HepG2 (cell line): ENCODE data around the gene MRPS14. TPM values are rescaled to one million over a fixed set of nuclear protein-coding genes. Genes with fewer than 3 reads are reported as not detected.
A peak's percentile ranks its signal among the peaks of the same experiment; 100 is the strongest.

Experiments used
- MYC ChIP-seq: sonication (generic); formaldehyde crosslinking; IDR thresholded peaks from 2 replicates; pipeline ENCODE4 v1.9.0; 2021; ENCODE audit warnings: missing genetic modification reagents, borderline replicate concordance
- MYNN ChIP-seq: sonication (generic); formaldehyde crosslinking; IDR thresholded peaks from 2 replicates; pipeline ENCODE4 v1.4.0; 2020; ENCODE audit warnings: mild to moderate bottlenecking, low read depth, missing genetic modification reagents
- SALL1 ChIP-seq: sonication (generic); formaldehyde crosslinking; IDR thresholded peaks from 2 replicates; pipeline ENCODE4 v1.8.0; 2022; ENCODE audit warnings: mild to moderate bottlenecking, missing genetic modification reagents
- ZFP36L1 ChIP-seq: sonication (generic); formaldehyde crosslinking; IDR thresholded peaks from 2 replicates; pipeline ENCODE4 v1.8.0; 2022; ENCODE audit warnings: mild to moderate bottlenecking, missing genetic modification reagents, moderate library complexity
- ZFX ChIP-seq: sonication (generic); formaldehyde crosslinking; IDR thresholded peaks from 2 replicates; pipeline ENCODE4 v1.4.0; 2020; ENCODE audit warnings: mild to moderate bottlenecking, low read depth, missing genetic modification reagents, moderate library complexity
- ZNF235 ChIP-seq: sonication (generic); formaldehyde crosslinking; IDR thresholded peaks from 2 replicates; pipeline ENCODE4 v1.8.1; 2023; ENCODE audit warnings: mild to moderate bottlenecking, missing genetic modification reagents, borderline replicate concordance
- ZNF644 ChIP-seq: IDR thresholded peaks from 2 replicates; pipeline ENCODE4 v1.6.1; 2016; ENCODE audit warnings: low read depth
- ZNF878 ChIP-seq: sonication (generic); formaldehyde crosslinking; IDR thresholded peaks from 2 replicates; pipeline ENCODE4 v1.8.1; 2023; ENCODE audit warnings: mild to moderate bottlenecking, missing genetic modification reagents, moderate library complexity
- polyA plus RNA-seq, 8 experiments: library from polyadenylated mRNA; depleted of rRNA in 3 of 8; stranded (reverse) in 7 of 8; unstranded in 1 of 8; fragments of >200 nt; fragmentation: Illumina TruSeq in 4 of 8; extraction: Trizol in 4 of 8; gene quantifications; 2 replicates each; pipeline versions ENCODE4 v1.2.1 to v1.2.3, GENCODE V29; 2011 to 2016; ENCODE audit warnings: low read depth in 4 of 8, missing spikeins in 1 of 8, mixed read lengths in 1 of 8; ENCODE audit not compliant: insufficient read depth in 1 of 8
- total RNA-seq, 5 experiments: library from RNA; depleted of rRNA; stranded (reverse); fragments of >200 nt; fragmentation: Illumina TruSeq; extraction: Trizol; gene quantifications; 2 replicates each; pipeline ENCODE4 v1.2.3, GENCODE V29; 2016; ENCODE audit warnings: low read depth in 1 of 5
- TF ChIP-seq, protein P1 (sequence below): sonication (generic); formaldehyde crosslinking; conservative IDR thresholded peaks from 2 replicates; pipeline ENCODE4 v1.8.0; 2022; ENCODE audit warnings: low read depth, missing genetic modification reagents
- TF ChIP-seq, protein P2 (sequence below): sonication (generic); formaldehyde crosslinking; IDR thresholded peaks from 2 replicates; pipeline ENCODE4 v1.5.0; 2020; ENCODE audit warnings: mild to moderate bottlenecking, missing genetic modification reagents, borderline replicate concordance
- TF ChIP-seq, protein P3 (sequence below): IDR thresholded peaks from 2 replicates; pipeline ENCODE4 v1.6.1; 2016; ENCODE audit warnings: low read depth, missing genetic modification reagents, missing compliant biosample characterization

The MRPS14 gene
- total and polyA plus RNA-seq, 2 of the 13 experiments (the other 11 are each of a cell fraction or from before 2014, with no cell fraction given): 36.6 to 43.2 TPM

DNA sequence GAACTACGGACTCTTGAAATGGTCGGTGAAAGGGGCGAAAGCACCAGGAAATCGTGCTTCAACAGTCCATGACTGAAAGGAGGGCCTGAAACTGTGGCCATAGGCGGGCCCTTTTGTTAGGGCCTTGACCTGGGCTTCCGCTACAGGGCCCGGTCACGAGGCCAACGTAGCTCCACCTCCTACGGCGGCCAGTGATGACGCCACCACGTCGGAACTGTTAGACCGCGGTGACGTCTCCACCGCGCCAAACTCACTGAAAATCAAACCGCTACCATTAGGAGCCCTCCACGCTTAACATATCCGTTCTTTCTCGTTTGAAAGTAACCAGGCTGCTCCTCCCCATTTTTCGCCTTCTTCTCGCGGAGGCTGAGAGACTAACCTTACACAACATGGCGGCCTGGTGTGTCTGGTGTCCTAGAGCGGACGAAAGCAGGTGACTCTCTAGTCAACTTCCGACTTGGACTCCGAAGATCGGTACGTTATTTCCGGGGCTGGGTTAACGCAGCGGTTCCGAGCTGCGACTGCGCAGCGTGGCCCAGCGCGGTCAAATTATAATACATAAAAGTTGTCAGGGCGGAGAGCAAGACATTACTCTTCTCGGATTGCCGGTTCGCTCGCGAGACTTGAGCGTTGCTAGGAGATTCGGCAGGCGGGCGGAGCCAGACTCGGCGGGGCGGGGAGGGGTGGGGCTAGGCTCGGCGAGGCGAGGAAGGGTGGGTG lies 23.8 kb downstream of the MRPS14 start (continued):
- TF ChIP-seq ZNF235 (CRISPR knock-in tag) (peak; percentile 78; the same call in 1 of the 2 replicates), ZFX (CRISPR knock-in tag) (peak; percentile 95), MYC (CRISPR knock-in tag) (peak; percentile 88), MYNN (CRISPR knock-in tag) (no peak), SALL1 (CRISPR knock-in tag) (no peak; the same call in 1 of the 2 replicates), ZNF878 (CRISPR knock-in tag) (0 out of 2 replicates have a peak, but pooled peaks have one; percentile 9), ZFP36L1 (CRISPR knock-in tag) (no peak), ZNF644 (CRISPR knock-in tag) (no peak)
- TF ChIP-seq, protein P1, sequence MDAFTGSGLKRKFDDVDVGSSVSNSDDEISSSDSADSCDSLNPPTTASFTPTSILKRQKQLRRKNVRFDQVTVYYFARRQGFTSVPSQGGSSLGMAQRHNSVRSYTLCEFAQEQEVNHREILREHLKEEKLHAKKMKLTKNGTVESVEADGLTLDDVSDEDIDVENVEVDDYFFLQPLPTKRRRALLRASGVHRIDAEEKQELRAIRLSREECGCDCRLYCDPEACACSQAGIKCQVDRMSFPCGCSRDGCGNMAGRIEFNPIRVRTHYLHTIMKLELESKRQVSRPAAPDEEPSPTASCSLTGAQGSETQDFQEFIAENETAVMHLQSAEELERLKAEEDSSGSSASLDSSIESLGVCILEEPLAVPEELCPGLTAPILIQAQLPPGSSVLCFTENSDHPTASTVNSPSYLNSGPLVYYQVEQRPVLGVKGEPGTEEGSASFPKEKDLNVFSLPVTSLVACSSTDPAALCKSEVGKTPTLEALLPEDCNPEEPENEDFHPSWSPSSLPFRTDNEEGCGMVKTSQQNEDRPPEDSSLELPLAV: no peak
- TF ChIP-seq, protein P2, sequence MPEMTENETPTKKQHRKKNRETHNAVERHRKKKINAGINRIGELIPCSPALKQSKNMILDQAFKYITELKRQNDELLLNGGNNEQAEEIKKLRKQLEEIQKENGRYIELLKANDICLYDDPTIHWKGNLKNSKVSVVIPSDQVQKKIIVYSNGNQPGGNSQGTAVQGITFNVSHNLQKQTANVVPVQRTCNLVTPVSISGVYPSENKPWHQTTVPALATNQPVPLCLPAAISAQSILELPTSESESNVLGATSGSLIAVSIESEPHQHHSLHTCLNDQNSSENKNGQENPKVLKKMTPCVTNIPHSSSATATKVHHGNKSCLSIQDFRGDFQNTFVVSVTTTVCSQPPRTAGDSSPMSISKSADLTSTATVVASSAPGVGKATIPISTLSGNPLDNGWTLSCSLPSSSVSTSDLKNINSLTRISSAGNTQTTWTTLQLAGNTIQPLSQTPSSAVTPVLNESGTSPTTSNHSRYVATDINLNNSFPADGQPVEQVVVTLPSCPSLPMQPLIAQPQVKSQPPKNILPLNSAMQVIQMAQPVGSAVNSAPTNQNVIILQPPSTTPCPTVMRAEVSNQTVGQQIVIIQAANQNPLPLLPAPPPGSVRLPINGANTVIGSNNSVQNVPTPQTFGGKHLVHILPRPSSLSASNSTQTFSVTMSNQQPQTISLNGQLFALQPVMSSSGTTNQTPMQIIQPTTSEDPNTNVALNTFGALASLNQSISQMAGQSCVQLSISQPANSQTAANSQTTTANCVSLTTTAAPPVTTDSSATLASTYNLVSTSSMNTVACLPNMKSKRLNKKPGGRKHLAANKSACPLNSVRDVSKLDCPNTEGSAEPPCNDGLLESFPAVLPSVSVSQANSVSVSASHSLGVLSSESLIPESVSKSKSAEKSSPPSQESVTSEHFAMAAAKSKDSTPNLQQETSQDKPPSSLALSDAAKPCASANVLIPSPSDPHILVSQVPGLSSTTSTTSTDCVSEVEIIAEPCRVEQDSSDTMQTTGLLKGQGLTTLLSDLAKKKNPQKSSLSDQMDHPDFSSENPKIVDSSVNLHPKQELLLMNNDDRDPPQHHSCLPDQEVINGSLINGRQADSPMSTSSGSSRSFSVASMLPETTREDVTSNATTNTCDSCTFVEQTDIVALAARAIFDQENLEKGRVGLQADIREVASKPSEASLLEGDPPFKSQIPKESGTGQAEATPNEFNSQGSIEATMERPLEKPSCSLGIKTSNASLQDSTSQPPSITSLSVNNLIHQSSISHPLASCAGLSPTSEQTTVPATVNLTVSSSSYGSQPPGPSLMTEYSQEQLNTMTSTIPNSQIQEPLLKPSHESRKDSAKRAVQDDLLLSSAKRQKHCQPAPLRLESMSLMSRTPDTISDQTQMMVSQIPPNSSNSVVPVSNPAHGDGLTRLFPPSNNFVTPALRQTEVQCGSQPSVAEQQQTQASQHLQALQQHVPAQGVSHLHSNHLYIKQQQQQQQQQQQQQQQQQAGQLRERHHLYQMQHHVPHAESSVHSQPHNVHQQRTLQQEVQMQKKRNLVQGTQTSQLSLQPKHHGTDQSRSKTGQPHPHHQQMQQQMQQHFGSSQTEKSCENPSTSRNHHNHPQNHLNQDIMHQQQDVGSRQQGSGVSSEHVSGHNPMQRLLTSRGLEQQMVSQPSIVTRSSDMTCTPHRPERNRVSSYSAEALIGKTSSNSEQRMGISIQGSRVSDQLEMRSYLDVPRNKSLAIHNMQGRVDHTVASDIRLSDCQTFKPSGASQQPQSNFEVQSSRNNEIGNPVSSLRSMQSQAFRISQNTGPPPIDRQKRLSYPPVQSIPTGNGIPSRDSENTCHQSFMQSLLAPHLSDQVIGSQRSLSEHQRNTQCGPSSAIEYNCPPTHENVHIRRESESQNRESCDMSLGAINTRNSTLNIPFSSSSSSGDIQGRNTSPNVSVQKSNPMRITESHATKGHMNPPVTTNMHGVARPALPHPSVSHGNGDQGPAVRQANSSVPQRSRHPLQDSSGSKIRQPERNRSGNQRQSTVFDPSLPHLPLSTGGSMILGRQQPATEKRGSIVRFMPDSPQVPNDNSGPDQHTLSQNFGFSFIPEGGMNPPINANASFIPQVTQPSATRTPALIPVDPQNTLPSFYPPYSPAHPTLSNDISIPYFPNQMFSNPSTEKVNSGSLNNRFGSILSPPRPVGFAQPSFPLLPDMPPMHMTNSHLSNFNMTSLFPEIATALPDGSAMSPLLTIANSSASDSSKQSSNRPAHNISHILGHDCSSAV (CRISPR knock-in tag): 0 out of 2 replicates have a peak, but pooled peaks have one; percentile 67
- TF ChIP-seq, protein P3, sequence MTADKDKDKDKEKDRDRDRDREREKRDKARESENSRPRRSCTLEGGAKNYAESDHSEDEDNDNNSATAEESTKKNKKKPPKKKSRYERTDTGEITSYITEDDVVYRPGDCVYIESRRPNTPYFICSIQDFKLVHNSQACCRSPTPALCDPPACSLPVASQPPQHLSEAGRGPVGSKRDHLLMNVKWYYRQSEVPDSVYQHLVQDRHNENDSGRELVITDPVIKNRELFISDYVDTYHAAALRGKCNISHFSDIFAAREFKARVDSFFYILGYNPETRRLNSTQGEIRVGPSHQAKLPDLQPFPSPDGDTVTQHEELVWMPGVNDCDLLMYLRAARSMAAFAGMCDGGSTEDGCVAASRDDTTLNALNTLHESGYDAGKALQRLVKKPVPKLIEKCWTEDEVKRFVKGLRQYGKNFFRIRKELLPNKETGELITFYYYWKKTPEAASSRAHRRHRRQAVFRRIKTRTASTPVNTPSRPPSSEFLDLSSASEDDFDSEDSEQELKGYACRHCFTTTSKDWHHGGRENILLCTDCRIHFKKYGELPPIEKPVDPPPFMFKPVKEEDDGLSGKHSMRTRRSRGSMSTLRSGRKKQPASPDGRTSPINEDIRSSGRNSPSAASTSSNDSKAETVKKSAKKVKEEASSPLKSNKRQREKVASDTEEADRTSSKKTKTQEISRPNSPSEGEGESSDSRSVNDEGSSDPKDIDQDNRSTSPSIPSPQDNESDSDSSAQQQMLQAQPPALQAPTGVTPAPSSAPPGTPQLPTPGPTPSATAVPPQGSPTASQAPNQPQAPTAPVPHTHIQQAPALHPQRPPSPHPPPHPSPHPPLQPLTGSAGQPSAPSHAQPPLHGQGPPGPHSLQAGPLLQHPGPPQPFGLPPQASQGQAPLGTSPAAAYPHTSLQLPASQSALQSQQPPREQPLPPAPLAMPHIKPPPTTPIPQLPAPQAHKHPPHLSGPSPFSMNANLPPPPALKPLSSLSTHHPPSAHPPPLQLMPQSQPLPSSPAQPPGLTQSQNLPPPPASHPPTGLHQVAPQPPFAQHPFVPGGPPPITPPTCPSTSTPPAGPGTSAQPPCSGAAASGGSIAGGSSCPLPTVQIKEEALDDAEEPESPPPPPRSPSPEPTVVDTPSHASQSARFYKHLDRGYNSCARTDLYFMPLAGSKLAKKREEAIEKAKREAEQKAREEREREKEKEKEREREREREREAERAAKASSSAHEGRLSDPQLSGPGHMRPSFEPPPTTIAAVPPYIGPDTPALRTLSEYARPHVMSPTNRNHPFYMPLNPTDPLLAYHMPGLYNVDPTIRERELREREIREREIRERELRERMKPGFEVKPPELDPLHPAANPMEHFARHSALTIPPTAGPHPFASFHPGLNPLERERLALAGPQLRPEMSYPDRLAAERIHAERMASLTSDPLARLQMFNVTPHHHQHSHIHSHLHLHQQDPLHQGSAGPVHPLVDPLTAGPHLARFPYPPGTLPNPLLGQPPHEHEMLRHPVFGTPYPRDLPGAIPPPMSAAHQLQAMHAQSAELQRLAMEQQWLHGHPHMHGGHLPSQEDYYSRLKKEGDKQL (CRISPR knock-in tag): no peak
